22Rv1 (cell line): ENCODE results near the gene ZBTB20.

Source experiments
- ZFX ChIP-seq: fragments of 450-650 bp; IDR thresholded peaks from 2 replicates; pipeline ENCODE4 v1.6.1; 2017; ENCODE audit warnings: antibody characterized with exemption, borderline replicate concordance
- TF ChIP-seq, protein P1 (sequence below): fragments of 450-650 bp; IDR thresholded peaks from 2 replicates; pipeline ENCODE4 v1.5.1; 2017; ENCODE audit warnings: mild to moderate bottlenecking

DNA sequence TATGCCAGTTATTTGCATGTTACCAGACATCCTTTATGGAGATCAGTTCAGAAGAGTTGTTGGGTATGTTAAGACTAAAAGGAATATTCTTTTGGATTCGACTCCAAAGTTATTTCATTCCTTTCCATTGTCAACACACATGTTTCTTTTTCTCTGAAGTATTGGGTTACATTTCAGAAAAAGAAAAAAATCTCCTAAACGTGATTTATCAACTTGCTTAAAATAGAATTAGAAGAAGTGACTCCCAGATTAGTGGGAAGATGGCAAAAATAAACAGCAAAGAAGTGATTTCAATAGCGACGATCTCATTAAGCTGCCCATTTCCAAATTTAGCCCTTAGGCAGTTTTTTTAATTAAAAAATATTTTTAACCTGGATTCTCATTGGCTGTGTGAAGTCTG is 767.8 kb downstream of the ZBTB20 start:
- TF ChIP-seq, protein P1, sequence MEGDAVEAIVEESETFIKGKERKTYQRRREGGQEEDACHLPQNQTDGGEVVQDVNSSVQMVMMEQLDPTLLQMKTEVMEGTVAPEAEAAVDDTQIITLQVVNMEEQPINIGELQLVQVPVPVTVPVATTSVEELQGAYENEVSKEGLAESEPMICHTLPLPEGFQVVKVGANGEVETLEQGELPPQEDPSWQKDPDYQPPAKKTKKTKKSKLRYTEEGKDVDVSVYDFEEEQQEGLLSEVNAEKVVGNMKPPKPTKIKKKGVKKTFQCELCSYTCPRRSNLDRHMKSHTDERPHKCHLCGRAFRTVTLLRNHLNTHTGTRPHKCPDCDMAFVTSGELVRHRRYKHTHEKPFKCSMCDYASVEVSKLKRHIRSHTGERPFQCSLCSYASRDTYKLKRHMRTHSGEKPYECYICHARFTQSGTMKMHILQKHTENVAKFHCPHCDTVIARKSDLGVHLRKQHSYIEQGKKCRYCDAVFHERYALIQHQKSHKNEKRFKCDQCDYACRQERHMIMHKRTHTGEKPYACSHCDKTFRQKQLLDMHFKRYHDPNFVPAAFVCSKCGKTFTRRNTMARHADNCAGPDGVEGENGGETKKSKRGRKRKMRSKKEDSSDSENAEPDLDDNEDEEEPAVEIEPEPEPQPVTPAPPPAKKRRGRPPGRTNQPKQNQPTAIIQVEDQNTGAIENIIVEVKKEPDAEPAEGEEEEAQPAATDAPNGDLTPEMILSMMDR: no peak
- TF ChIP-seq ZFX: no peak
